Neural progenitor cell (in vitro differentiated cells): Measurements from ENCODE around the gene SFMBT2. TPM values are rescaled to one million over a fixed set of nuclear protein-coding genes. Genes with fewer than 3 reads are reported as not detected.

ENCODE experiments used
- DNase-seq: peaks from one replicate; pipeline ENCODE4 v3.0.0-alpha.2; 2016; ENCODE audit warnings: low spot score
- H2AFZ ChIP-seq: fragments of 200-600 bp; sonication (generic); replicated peaks from 2 replicates; pipeline ENCODE4 v1.6.1; 2016; ENCODE audit warnings: antibody characterized with exemption
- H3F3A ChIP-seq: fragments of 200-600 bp; sonication (generic); 2 replicates; pipeline ENCODE4 v1.6.1; 2016; ENCODE audit warnings: antibody characterized with exemption, low read depth
- H3K27ac ChIP-seq: fragments of 200-600 bp; sonication (generic); 2 replicates; pipeline ENCODE4 v1.5.1; 2016; ENCODE audit warnings: mild to moderate bottlenecking
- H3K27me3 ChIP-seq: fragments of 200-600 bp; sonication (generic); 2 replicates; pipeline ENCODE4 v1.6.1; 2016; ENCODE audit warnings: mild to moderate bottlenecking, moderate library complexity
- H3K36me3 ChIP-seq: fragments of 200-600 bp; sonication (generic); 2 replicates; pipeline ENCODE4 v1.5.1; 2016
- H3K4me1 ChIP-seq: fragments of 200-600 bp; sonication (generic); 2 replicates; pipeline ENCODE4 v1.6.1; 2016; ENCODE audit warnings: mixed run types
- H3K4me2 ChIP-seq: fragments of 200-600 bp; sonication (generic); 2 replicates; pipeline ENCODE4 v1.6.1; 2016
- H3K4me3 ChIP-seq: fragments of 200-600 bp; sonication (generic); 2 replicates; pipeline ENCODE4 v1.5.1; 2016
- H3K79me2 ChIP-seq: fragments of 200-600 bp; sonication (generic); 2 replicates; pipeline ENCODE4 v1.6.1; 2016; ENCODE audit warnings: low read depth
- H3K9ac ChIP-seq: fragments of 200-600 bp; sonication (generic); 2 replicates; pipeline ENCODE4 v1.6.1; 2016
- H3K9me3 ChIP-seq: fragments of 200-600 bp; sonication (generic); 2 replicates; pipeline ENCODE4 v1.5.1; 2016; ENCODE audit warnings: low read depth
- H4K20me1 ChIP-seq: fragments of 200-600 bp; sonication (generic); 2 replicates; pipeline ENCODE4 v1.6.1; 2016; ENCODE audit warnings: low read depth
- H3K27ac Mint-ChIP-seq: 3 replicates; pipeline ENCODE4 v1.8.0; 2021; ENCODE audit warnings: mixed read lengths
- H3K27me3 Mint-ChIP-seq: 2 replicates; pipeline ENCODE4 v1.8.0; 2022; ENCODE audit warnings: low read depth, mild to moderate bottlenecking, inconsistent platforms, moderate library complexity, mixed read lengths; ENCODE audit not compliant: insufficient read depth
- H3K36me3 Mint-ChIP-seq: 3 replicates; pipeline ENCODE4 v1.8.0; 2021; ENCODE audit warnings: mixed read lengths
- H3K4me1 Mint-ChIP-seq: 3 replicates; pipeline ENCODE4 v1.8.0; 2021; ENCODE audit warnings: mixed read lengths
- H3K4me3 Mint-ChIP-seq: 3 replicates; pipeline ENCODE4 v1.8.0; 2021; ENCODE audit warnings: mild to moderate bottlenecking, moderate library complexity, mixed read lengths
- H3K9me3 Mint-ChIP-seq: 3 replicates; pipeline ENCODE4 v1.8.0; 2020; ENCODE audit warnings: mixed read lengths
- EZH2 ChIP-seq: fragments of 200-600 bp; sonication (generic); IDR thresholded peaks from 2 replicates; pipeline ENCODE4 v1.6.1; 2017; ENCODE audit warnings: antibody characterized with exemption, mild to moderate bottlenecking, moderate library complexity
- EZH2phosphoT487 ChIP-seq: fragments of 200-600 bp; sonication (generic); IDR thresholded peaks from 2 replicates; pipeline ENCODE4 v1.6.1; 2017; ENCODE audit warnings: antibody characterized with exemption
- total RNA-seq: library from RNA; depleted of rRNA; stranded (reverse); fragments of >200 nt; gene quantifications from 2 replicates; pipeline ENCODE4 v1.2.3, GENCODE V29; 2015; ENCODE audit warnings: low replicate concordance
- TF ChIP-seq, protein P1 (sequence below): fragments of 200-600 bp; sonication (generic); IDR thresholded peaks from 2 replicates; pipeline ENCODE4 v1.5.1; 2017; ENCODE audit warnings: antibody characterized with exemption, mild to moderate bottlenecking

SFMBT2 gene
- total RNA-seq, 1 donor from 2014 or later = 1.8 TPM

DNA sequence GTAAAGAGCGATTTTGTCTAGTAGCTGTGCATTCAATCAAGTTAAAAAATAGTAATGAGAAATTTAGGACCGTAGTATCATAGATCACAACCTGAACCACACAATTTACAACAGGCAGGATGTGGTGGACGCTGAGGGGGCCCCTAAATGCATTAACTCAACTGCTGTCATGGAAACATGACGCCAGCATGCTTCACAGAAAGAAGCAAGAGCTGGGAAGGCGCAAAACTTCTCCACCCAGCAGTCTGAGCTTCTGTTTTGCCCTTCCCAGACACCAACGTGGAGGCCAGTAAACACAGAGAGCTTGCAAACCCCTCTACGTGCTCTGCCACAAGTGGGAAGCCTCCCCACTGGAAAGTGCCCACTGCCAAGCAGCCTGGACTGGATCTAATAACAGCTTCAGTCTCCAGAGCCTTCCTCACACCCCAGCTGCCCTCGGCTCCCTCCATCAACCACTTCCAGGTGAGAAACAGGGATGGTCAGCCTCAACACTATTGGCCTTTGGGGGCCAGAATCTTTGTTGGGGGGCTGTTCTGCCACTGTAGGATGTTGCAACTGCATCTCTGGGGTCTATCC is 151.8 kb downstream of the SFMBT2 start:
- H3K79me2 ChIP-seq = no peaks in the 10 kb centered on the region
- H3K4me1 Mint-ChIP-seq = peaks cover 27% of the 10 kb centered on the region

DNA sequence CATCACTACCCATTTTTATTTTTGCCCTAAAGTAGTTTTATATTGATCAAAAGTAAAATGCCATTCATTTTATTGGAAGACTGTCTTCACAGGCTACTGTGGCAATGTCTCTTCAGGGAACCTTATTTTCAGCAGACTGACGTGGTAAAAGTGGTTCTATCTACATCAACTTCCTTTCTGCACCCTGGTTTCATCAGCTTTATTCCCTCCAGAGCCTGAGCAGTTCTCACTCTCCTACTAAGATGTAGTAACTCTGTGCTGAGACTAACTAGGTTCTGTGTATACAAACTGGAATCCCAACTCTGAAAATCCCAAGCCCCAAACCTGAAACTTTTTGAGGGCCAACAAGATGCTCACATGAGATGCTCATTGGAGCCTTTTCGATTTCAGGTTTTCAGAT is 155.3 kb downstream of the SFMBT2 start:
- Histone ChIP-seq H4K20me1 (no peaks in the 10 kb centered on the region), H3K9ac (no peak overlapping the region), H3K4me1 (no peaks in the 10 kb centered on the region), H3K27ac (no peak overlapping the region), H2AFZ (no peak overlapping the region), H3K27me3 (no peaks in the 10 kb centered on the region), H3K4me2 (no peak overlapping the region), H3K36me3 (no peaks in the 10 kb centered on the region), H3K4me3 (no peak overlapping the region), H3F3A (no peaks in the 10 kb centered on the region), H3K79me2 (no peaks in the 10 kb centered on the region), H3K9me3 (no peaks in the 10 kb centered on the region)
- TF ChIP-seq EZH2phosphoT487 = no peak
- no peak for TF ChIP-seq EZH2
- TF ChIP-seq, protein P1, sequence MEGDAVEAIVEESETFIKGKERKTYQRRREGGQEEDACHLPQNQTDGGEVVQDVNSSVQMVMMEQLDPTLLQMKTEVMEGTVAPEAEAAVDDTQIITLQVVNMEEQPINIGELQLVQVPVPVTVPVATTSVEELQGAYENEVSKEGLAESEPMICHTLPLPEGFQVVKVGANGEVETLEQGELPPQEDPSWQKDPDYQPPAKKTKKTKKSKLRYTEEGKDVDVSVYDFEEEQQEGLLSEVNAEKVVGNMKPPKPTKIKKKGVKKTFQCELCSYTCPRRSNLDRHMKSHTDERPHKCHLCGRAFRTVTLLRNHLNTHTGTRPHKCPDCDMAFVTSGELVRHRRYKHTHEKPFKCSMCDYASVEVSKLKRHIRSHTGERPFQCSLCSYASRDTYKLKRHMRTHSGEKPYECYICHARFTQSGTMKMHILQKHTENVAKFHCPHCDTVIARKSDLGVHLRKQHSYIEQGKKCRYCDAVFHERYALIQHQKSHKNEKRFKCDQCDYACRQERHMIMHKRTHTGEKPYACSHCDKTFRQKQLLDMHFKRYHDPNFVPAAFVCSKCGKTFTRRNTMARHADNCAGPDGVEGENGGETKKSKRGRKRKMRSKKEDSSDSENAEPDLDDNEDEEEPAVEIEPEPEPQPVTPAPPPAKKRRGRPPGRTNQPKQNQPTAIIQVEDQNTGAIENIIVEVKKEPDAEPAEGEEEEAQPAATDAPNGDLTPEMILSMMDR = no peak
- no peaks in the 10 kb centered on the region for H3K9me3 Mint-ChIP-seq
- no peaks in the 10 kb centered on the region for H3K36me3 Mint-ChIP-seq
- no peak overlapping the region for H3K27ac Mint-ChIP-seq
- no peak overlapping the region for H3K4me3 Mint-ChIP-seq
- H3K4me1 Mint-ChIP-seq = peaks cover 17% of the 10 kb centered on the region
- DNase-seq = no peak
- H3K27me3 Mint-ChIP-seq = peaks cover 4% of the 10 kb centered on the region

More for the DNA sequence above, 151.8 kb downstream of the SFMBT2 start:
- Histone ChIP-seq H3K4me3 (no peak overlapping the region), H2AFZ (no peak overlapping the region), H3K9ac (no peak overlapping the region), H4K20me1 (no peaks in the 10 kb centered on the region), H3K27ac (no peak overlapping the region), H3K4me1 (peaks cover under 1% of the 10 kb centered on the region), H3K4me2 (no peak overlapping the region), H3K36me3 (no peaks in the 10 kb centered on the region), H3F3A (no peaks in the 10 kb centered on the region), H3K27me3 (no peaks in the 10 kb centered on the region), H3K9me3 (no peaks in the 10 kb centered on the region)
- Mint-ChIP-seq H3K27me3 (peaks cover 2% of the 10 kb centered on the region), H3K36me3 (no peaks in the 10 kb centered on the region), H3K27ac (no peak overlapping the region), H3K9me3 (no peaks in the 10 kb centered on the region), H3K4me3 (no peak overlapping the region)
- TF ChIP-seq, protein P1 = no peak
- TF ChIP-seq EZH2phosphoT487 = no peak
- TF ChIP-seq EZH2 = no peak
- no peak for DNase-seq

DNA sequence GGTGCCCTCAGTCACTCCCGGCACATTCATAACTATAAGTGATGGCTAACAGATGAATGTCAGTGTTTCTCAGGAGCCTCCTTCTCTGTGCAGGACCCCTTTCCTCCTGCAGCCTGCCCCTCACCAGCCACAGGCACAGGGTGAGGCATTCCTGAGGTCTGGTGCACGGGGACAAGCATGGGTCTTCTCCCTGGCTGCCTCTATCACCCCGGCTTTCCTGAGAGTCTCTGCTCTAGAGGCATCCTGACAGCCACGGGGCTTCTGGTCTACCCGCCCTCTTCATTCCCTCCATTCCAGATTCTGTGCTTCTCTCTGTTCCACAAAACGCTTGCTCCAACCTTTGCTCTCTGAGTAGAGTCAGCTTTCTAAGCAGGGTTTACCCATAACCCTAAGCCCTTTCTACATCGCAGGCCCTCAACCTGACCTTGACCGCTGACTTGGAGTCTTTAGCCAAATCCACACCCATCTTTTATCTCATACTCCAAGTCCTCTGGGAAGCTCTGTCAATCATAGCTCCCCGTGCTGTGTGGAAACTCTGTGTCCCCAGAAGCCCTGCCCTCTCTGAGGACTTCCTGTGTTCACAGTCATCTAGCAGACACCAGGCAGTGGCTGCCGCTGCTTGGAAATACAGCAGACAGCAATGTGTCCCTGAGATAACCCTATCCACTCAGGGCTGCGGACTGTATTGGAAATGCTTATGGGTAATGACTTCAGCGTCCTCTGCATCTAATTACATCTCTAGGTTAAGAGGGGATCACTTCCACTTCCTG is 159.0 kb downstream of the SFMBT2 start:
- TF ChIP-seq EZH2phosphoT487 = no peak
- TF ChIP-seq EZH2 = no peak
- TF ChIP-seq, protein P1 = no peak
- Histone ChIP-seq H3K4me1 (no peaks in the 10 kb centered on the region), H3K27ac (no peak overlapping the region), H3F3A (no peaks in the 10 kb centered on the region), H3K9ac (no peak overlapping the region), H3K4me3 (no peak overlapping the region), H3K27me3 (no peaks in the 10 kb centered on the region), H4K20me1 (no peaks in the 10 kb centered on the region), H3K9me3 (no peaks in the 10 kb centered on the region), H2AFZ (no peak overlapping the region), H3K79me2 (no peaks in the 10 kb centered on the region), H3K4me2 (no peak overlapping the region), H3K36me3 (no peaks in the 10 kb centered on the region)
- Mint-ChIP-seq H3K36me3 (no peaks in the 10 kb centered on the region), H3K9me3 (no peaks in the 10 kb centered on the region), H3K4me3 (no peak overlapping the region), H3K27me3 (peaks cover 4% of the 10 kb centered on the region), H3K4me1 (no peaks in the 10 kb centered on the region), H3K27ac (no peak overlapping the region)
- DNase-seq = no peak
